IPS-20b (cell line): ENCODE data around the gene EPHB2.
"Not testable (repeated sequence)": the region's sequence is repeated elsewhere in the genome, so short reads cannot be mapped to it uniquely, and the experiment has no call there.

Experiments
- H3K27ac ChIP-seq: one replicate; pipeline ENCODE4 v1.5.1; 2013; ENCODE audit warnings: low read length
- H3K27me3 ChIP-seq: 2 replicates; pipeline ENCODE4 v1.6.1; 2013; ENCODE audit warnings: mild to moderate bottlenecking, low read length, inconsistent platforms; ENCODE audit not compliant: insufficient read depth
- H3K36me3 ChIP-seq: 2 replicates; pipeline ENCODE4 v1.6.1; 2013; ENCODE audit warnings: low read depth, mild to moderate bottlenecking, inconsistent platforms, low read length, moderate library complexity; ENCODE audit not compliant: insufficient read depth
- H3K4me1 ChIP-seq: 2 replicates; pipeline ENCODE4 v1.6.1; 2013; ENCODE audit warnings: mild to moderate bottlenecking, control low read depth, inconsistent platforms, low read length, moderate library complexity; ENCODE audit not compliant: insufficient read depth
- H3K4me3 ChIP-seq: 2 replicates; pipeline ENCODE4 v1.5.1; 2013; ENCODE audit warnings: mild to moderate bottlenecking, low read length, inconsistent platforms
- H3K9ac ChIP-seq: 2 replicates; pipeline ENCODE4 v1.6.1; 2013; ENCODE audit warnings: low read depth, mild to moderate bottlenecking, inconsistent platforms, low read length, moderate library complexity
- H3K9me3 ChIP-seq: 2 replicates; pipeline ENCODE4 v1.6.1; 2013; ENCODE audit warnings: mild to moderate bottlenecking, low read depth, low read length, inconsistent platforms; ENCODE audit not compliant: insufficient read depth

The EPHB2 gene

DNA sequence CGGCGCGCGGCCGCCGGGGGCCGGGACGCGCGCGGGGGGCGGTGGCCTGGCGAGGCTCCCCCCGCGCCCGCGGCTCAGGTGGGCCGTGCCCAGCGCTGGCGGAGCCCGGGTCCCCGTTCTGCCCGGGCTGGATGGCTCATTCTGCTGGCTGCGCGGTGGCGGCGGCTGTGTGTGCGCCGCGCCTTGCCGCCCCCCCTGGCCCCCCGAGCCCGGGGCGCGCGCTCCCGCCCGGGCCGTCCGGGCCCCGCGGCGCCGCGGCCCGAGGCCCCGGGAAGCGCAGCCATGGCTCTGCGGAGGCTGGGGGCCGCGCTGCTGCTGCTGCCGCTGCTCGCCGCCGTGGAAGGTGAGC is at the start of gene EPHB2:
Gene EPHB2 (plus strand): TSS at position 139 of the 349 bp plus-strand sequence. CDS start 144 bp downstream, at position 283.
- peaks cover 51% of the 10 kb centered on the region for H3K27me3 ChIP-seq
- H3K4me3 ChIP-seq: peak within 1 kb of the TSS; percentile 61; the same call in 1 of the 2 replicates
- H3K36me3 ChIP-seq: no peaks in the 10 kb centered on the region
- H3K4me1 ChIP-seq: no peaks in the 10 kb centered on the region
- H3K9me3 ChIP-seq: no peaks in the 10 kb centered on the region
- H3K9ac ChIP-seq: no peak within 1 kb of the TSS
- H3K27ac ChIP-seq: no peak within 1 kb of the TSS

DNA sequence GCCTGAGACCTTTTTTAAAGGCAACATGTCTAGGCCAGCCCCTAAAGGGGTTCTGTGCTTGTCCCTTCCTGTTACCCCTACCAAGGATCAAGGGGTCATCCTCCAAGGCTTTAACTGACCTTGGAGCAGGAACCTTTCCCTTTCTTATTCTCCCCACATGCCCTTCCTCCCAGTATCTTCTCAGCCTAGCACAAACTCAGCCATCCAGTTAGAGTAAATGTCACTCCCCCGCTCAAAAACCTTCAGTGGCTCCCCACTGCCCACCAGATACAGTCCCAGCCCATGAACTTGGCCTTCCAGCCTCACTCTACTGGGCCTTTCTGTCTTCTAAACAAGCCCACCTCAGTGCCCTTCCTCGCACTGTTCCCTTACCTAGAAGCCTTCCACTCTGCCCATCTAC is 48.8 kb upstream of the EPHB2 start:
- H3K9ac ChIP-seq: no peak overlapping the region
- no peaks in the 10 kb centered on the region for H3K36me3 ChIP-seq
- no peaks in the 10 kb centered on the region for H3K9me3 ChIP-seq
- H3K27me3 ChIP-seq: no peaks in the 10 kb centered on the region
- H3K4me3 ChIP-seq: no peak overlapping the region
- H3K4me1 ChIP-seq: no peaks in the 10 kb centered on the region
- H3K27ac ChIP-seq: no peak overlapping the region

DNA sequence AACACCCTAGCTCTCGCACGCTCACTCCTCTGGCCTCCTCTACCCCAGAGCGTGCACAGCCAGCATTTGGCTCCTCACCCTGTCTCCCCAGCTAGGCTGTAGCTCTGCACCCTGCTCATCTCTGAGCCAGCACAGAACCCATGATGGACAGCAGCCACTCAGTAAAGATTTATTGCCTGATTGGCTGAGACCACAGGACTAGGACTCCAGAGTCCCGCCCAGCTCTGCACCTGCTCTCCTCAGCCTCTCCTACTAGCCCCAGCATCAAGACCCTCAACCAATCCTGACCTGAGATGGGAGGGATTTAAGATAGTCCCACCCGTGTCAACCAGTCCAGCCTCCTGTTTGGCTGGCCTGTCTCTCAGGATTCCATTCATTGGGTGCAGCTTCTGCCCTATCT is 48.3 kb upstream of the EPHB2 start:
- Histone ChIP-seq H3K9me3 (no peaks in the 10 kb centered on the region), H3K4me1 (no peaks in the 10 kb centered on the region), H3K27me3 (no peaks in the 10 kb centered on the region; the same call in 1 of the 2 replicates)

DNA sequence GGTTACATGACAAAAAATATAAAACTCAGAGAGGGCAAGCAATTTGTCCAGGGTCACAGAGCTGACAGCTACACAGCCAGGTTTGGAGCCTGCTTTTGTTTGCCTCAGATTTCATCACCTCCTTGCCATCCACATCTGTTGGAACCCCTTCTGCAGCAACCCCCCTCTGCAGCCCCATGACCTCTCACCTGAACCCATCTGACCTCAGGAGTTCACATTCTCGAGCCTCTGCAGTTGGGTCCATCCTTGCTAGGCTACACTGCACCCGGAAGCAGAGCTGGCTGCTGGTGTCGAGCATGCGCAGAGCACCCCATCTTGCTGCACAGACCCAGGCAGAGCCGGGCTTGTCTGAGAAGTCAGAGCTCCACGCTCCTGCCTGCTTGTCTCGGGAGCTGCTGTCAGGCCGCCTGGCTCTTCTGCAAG is 47.6 kb upstream of the EPHB2 start:
- H3K27me3 ChIP-seq: no peaks in the 10 kb centered on the region; the same call in 1 of the 2 replicates
- H3K27ac ChIP-seq: no peak overlapping the region
- H3K4me1 ChIP-seq: no peaks in the 10 kb centered on the region
- no peak overlapping the region for H3K4me3 ChIP-seq
- H3K36me3 ChIP-seq: no peaks in the 10 kb centered on the region
- no peak overlapping the region for H3K9ac ChIP-seq
- no peaks in the 10 kb centered on the region for H3K9me3 ChIP-seq

More for the DNA sequence above, 48.3 kb upstream of the EPHB2 start:
- Histone ChIP-seq H3K36me3 (no peaks in the 10 kb centered on the region), H3K4me3 (no peak overlapping the region), H3K9ac (no peak overlapping the region), H3K27ac (no peak overlapping the region)

DNA sequence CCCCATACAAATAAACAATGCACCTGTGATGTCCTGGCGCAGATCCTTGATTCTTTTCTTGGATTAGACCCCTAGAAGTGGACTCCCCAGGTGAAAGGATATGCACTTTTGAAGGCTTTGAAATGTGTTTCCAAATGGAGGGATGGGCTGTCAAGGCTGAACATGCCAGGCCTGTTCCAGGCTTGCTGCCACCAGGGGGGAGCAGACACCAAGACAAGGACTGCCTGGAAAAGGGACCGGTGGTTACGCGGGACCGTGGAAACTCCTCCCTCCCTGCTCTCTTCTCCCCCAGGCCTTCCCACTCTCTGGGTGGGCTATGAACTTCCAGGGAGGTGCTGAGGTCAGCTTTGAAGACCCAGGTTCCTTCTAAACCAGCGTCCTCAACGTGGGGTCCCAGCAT is 44.9 kb upstream of the EPHB2 start:
- no peaks in the 10 kb centered on the region; the same call in 1 of the 2 replicates for H3K27me3 ChIP-seq

DNA sequence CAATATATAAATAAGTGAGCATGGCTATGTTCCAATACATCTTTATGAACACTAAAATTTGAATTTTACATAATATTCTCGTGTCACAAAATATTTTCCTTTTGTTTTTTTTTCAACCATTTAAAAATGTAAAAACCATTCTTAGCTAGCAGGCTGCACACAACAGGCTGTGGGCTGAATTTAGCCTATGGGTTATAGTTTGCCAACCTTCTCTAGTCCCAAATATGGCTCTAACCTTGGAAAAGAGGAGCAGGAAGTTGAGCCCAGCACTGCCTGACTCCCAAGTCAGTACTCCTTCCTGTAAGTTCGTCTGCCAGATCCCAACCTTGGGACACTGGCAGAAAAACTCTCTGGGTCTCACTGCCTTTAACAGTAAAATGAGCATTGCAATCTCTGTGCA is 44.2 kb upstream of the EPHB2 start:
- no peaks in the 10 kb centered on the region for H3K4me1 ChIP-seq
- no peaks in the 10 kb centered on the region for H3K36me3 ChIP-seq
- no peaks in the 10 kb centered on the region for H3K9me3 ChIP-seq
- H3K27ac ChIP-seq: no peak overlapping the region
- no peaks in the 10 kb centered on the region; the same call in 1 of the 2 replicates for H3K27me3 ChIP-seq
- no peak overlapping the region for H3K9ac ChIP-seq
- H3K4me3 ChIP-seq: no peak overlapping the region

More for the DNA sequence above, 44.9 kb upstream of the EPHB2 start:
- H3K27ac ChIP-seq: no peak overlapping the region
- no peaks in the 10 kb centered on the region for H3K9me3 ChIP-seq
- no peak overlapping the region for H3K4me3 ChIP-seq
- no peak overlapping the region for H3K9ac ChIP-seq
- H3K36me3 ChIP-seq: no peaks in the 10 kb centered on the region
- H3K4me1 ChIP-seq: no peaks in the 10 kb centered on the region

DNA sequence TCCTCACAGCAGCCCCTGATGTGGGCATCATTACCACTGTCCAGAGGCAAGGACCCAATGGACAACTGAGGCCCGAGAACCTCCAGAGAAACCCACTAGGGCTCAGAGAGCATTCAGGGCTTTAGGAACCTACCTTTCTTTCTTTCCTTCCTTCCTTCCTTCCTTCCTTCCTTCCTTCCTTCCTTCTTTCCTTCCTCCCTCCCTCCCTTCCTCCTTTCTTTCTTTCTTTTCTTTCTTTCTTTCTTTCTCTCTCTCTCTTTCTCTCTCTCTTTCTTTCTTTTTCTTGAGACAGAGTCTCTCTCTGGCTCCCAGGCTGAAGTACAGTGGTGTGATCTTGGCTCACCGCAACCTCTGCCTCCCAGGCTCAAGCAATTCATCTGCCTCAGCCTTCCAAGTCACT is 41.8 kb upstream of the EPHB2 start:
- not testable (repeated sequence) for H3K4me3 ChIP-seq, H3K9me3 ChIP-seq, H3K4me1 ChIP-seq, H3K9ac ChIP-seq, H3K36me3 ChIP-seq, H3K27me3 ChIP-seq, H3K27ac ChIP-seq

DNA sequence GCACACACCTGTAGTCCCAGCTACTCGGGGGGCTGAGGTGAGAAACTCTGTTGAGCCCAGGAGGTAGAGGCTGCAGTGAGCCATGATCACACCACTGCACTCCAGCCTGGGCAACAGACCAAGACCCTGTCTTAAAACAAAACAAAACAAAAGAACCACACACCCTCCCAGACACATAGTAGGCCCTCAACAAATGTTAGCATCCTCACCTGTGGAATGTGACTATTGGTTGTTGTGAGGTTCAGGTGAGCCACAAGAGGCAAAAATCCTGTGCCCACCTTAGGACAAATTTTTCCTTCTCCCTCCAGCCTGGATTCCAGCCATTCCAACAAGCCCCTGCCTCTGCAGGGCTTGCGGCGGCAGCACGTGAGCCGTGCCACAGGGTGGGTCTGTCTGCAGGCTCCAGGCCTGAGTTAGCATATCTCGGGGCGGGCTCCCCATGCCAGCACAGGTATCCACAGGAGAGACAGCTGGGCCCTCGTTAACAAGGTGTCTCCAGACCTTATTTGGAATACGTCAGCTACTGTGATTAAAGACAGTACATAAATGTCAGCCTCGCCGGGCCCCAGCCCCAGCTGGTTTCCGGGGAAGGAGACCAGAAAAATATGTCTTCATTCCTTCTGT is 40.2 kb upstream of the EPHB2 start:
- no peaks in the 10 kb centered on the region; the same call in 1 of the 2 replicates for H3K27me3 ChIP-seq

DNA sequence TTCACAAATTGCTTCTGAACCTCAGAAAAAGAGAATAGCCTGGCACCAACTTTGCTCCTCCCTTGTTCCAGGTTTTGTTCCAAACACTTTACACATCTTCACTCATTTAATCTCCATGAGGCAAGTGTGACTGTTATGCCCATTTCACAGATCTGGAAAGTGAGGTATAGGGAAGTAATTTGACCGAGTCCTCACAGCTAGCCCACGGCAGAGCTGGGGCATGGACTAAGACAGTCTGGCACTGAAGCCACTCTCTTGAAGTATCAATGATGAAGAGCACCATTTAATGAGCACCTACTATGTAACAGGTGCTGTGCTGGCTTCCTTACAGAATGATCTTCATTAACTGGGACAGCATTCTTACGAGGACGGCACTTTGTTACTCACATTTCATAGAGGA is 38.6 kb upstream of the EPHB2 start:
- Histone ChIP-seq H3K27me3 (no peaks in the 10 kb centered on the region; the same call in 1 of the 2 replicates), H3K27ac (no peak overlapping the region), H3K36me3 (no peaks in the 10 kb centered on the region), H3K9me3 (no peaks in the 10 kb centered on the region), H3K4me3 (no peak overlapping the region), H3K9ac (no peak overlapping the region), H3K4me1 (no peaks in the 10 kb centered on the region; the same call in 1 of the 2 replicates)

More for the DNA sequence above, 40.2 kb upstream of the EPHB2 start:
- Histone ChIP-seq H3K36me3 (no peaks in the 10 kb centered on the region), H3K27ac (no peak overlapping the region), H3K4me3 (no peak overlapping the region), H3K4me1 (no peaks in the 10 kb centered on the region; the same call in 1 of the 2 replicates), H3K9me3 (no peaks in the 10 kb centered on the region), H3K9ac (no peak overlapping the region)

DNA sequence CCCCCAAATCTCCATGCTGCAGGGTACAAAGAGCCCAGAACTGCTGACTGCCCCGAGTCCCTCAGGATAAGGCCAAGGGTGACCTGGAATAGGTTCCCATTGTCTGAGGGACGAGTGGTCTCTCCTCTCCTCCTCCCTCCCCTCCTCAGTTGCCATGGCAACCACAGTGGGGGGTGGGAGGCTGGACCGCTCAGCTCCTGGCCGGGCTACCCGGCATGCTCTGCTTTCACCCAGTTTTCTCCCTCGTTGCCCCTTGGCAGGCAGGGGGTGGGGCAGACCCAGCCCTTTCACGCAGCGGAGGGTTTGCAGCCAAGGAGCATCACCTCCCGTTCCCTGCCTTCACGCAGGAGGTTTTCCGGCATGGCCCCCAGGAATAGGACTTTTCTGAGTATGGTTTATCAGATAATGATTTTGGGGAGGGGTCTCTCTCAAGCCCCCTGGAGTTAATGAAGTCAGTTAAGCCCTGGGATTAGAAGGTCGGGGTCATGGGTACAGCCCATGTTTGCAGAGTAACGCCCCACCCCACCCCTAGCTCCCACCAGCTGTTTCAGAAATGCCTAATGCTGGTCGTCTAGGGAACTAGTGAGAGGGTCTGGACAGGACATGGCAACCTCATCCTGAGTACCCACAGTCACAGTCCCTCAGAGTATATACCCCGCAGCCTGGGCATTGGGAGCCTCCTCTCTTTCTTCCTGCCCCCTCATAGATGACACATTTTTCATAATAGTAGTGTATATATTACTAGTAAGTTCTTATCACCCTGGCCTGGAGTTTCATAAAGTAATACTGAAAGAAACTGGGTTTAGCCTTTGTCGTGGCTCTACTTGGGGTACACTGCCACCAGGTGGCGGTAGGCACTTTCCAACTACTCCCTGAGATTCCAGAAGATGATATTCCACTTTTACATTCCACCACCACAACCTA is 36.9 kb upstream of the EPHB2 start:
- Histone ChIP-seq H3K9ac (no peak overlapping the region), H3K27me3 (no peaks in the 10 kb centered on the region), H3K36me3 (no peaks in the 10 kb centered on the region), H3K4me3 (peak overlapping the region; percentile 52; the same call in 1 of the 2 replicates), H3K9me3 (no peaks in the 10 kb centered on the region), H3K27ac (no peak overlapping the region), H3K4me1 (no peaks in the 10 kb centered on the region; the same call in 1 of the 2 replicates)

DNA sequence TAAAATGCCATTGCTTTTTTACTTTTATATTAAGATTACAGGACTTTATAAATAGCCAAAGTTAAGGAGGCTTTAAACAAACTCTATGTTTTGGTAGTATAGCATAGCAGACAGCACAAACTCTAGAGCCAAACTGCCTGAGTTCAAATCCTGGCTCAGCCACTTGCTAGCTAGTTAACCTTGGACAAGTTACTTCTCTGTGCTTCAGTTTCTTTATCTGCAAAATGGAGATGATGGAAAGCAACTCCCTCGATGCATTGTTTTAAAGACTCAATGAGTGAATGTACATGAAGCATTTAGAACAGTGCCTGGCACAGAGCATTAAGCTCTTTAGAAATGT is 36.3 kb upstream of the EPHB2 start:
- H3K27ac ChIP-seq: no peak overlapping the region
- H3K9ac ChIP-seq: no peak overlapping the region
- H3K9me3 ChIP-seq: no peaks in the 10 kb centered on the region
- H3K4me3 ChIP-seq: no peak overlapping the region
- no peaks in the 10 kb centered on the region for H3K36me3 ChIP-seq
- no peaks in the 10 kb centered on the region; the same call in 1 of the 2 replicates for H3K4me1 ChIP-seq
- H3K27me3 ChIP-seq: no peaks in the 10 kb centered on the region

DNA sequence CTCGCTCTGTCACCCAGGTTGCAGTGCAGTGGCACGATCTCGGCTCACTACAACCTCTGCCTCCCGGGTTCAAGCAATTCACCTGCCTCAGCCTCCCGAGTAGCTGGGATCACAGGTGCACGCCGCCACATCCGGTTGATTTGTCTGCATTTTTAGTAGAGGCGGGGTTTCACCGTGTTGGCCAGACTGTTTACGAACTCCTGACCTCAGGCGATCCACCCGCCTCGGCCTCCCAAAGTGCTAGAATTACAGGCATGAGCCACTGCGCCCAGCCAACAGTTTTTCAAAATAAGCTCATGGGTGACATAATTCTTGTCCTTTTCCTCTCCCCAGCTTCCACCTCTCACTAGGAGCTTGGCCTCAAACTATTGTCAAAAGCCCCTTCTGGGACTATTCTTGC is 34.5 kb upstream of the EPHB2 start:
- H3K9me3 ChIP-seq, H3K9ac ChIP-seq, H3K27me3 ChIP-seq, H3K4me1 ChIP-seq, H3K4me3 ChIP-seq, H3K36me3 ChIP-seq, H3K27ac ChIP-seq: not testable (repeated sequence)
